Karpas-422 (cell line): ENCODE measurements around the gene POLD3. TPM values are rescaled to one million over a fixed set of nuclear protein-coding genes. Genes with fewer than 3 reads are reported as not detected.
A peak's percentile ranks its signal among the peaks of the same experiment; 100 is the strongest.

Experiments
- DNase-seq: peaks from one replicate; pipeline ENCODE4 v3.0.0-alpha.2; 2015
- H2AFZ ChIP-seq: fragments of 200-600 bp; sonication (generic); 2 replicates; pipeline ENCODE4 v1.6.1; 2014; ENCODE audit warnings: antibody characterized with exemption, low read length, mixed read lengths
- H3K27ac ChIP-seq: fragments of 200-600 bp; sonication (generic); 2 replicates; pipeline ENCODE4 v1.5.1; 2014; ENCODE audit warnings: mild to moderate bottlenecking, low read length, moderate library complexity
- H3K27me3 ChIP-seq: fragments of 200-600 bp; sonication (generic); 2 replicates; pipeline ENCODE4 v1.6.1; 2014; ENCODE audit warnings: low read length, mixed read lengths
- H3K36me3 ChIP-seq: fragments of 200-600 bp; sonication (generic); 2 replicates; pipeline ENCODE4 v1.6.1; 2014; ENCODE audit warnings: low read length, mixed read lengths; ENCODE audit not compliant: insufficient read depth
- H3K4me1 ChIP-seq: fragments of 200-600 bp; sonication (generic); 2 replicates; pipeline ENCODE4 v1.6.1; 2014; ENCODE audit warnings: mild to moderate bottlenecking, low read length, mixed read lengths
- H3K4me2 ChIP-seq: fragments of 200-600 bp; sonication (generic); 2 replicates; pipeline ENCODE4 v1.6.1; 2014; ENCODE audit warnings: low read length, low read depth, mild to moderate bottlenecking; ENCODE audit not compliant: poor library complexity, severe bottlenecking
- H3K4me3 ChIP-seq: fragments of 200-600 bp; sonication (generic); 2 replicates; pipeline ENCODE4 v1.5.1; 2014; ENCODE audit warnings: mild to moderate bottlenecking, antibody characterized with exemption, low read length, mixed read lengths
- H3K79me2 ChIP-seq: fragments of 200-600 bp; sonication (generic); 2 replicates; pipeline ENCODE4 v1.6.1; 2014; ENCODE audit warnings: mild to moderate bottlenecking, low read length, mixed read lengths
- H3K9ac ChIP-seq: fragments of 200-600 bp; sonication (generic); 2 replicates; pipeline ENCODE4 v1.6.0; 2014; ENCODE audit warnings: low read length
- H3K9me2 ChIP-seq: fragments of 200-600 bp; sonication (generic), shearing (Covaris generic); replicated peaks from 2 replicates; pipeline ENCODE4 v1.6.0; 2014; ENCODE audit warnings: mild to moderate bottlenecking, low read length, moderate library complexity; ENCODE audit not compliant: insufficient read depth
- H3K9me3 ChIP-seq: fragments of 300-700, 200-600 bp; sonication (generic); 2 replicates; pipeline ENCODE4 v1.6.1; 2014; ENCODE audit warnings: low read length, mixed read lengths
- H4K20me1 ChIP-seq: fragments of 200-600 bp; sonication (generic); 2 replicates; pipeline ENCODE4 v1.6.1; 2014; ENCODE audit warnings: mild to moderate bottlenecking, antibody characterized with exemption, low read length, low read depth; ENCODE audit not compliant: insufficient read depth
- total RNA-seq: library from RNA; depleted of rRNA; stranded (reverse); fragments of >200 nt; shearing (Covaris generic); gene quantifications from 2 replicates; pipeline ENCODE4 v1.2.3, GENCODE V29; 2014; ENCODE audit warnings: low replicate concordance; rRNA removed

The POLD3 gene
- 14.9 and 20.8 TPM in 2 replicates for total RNA-seq

DNA sequence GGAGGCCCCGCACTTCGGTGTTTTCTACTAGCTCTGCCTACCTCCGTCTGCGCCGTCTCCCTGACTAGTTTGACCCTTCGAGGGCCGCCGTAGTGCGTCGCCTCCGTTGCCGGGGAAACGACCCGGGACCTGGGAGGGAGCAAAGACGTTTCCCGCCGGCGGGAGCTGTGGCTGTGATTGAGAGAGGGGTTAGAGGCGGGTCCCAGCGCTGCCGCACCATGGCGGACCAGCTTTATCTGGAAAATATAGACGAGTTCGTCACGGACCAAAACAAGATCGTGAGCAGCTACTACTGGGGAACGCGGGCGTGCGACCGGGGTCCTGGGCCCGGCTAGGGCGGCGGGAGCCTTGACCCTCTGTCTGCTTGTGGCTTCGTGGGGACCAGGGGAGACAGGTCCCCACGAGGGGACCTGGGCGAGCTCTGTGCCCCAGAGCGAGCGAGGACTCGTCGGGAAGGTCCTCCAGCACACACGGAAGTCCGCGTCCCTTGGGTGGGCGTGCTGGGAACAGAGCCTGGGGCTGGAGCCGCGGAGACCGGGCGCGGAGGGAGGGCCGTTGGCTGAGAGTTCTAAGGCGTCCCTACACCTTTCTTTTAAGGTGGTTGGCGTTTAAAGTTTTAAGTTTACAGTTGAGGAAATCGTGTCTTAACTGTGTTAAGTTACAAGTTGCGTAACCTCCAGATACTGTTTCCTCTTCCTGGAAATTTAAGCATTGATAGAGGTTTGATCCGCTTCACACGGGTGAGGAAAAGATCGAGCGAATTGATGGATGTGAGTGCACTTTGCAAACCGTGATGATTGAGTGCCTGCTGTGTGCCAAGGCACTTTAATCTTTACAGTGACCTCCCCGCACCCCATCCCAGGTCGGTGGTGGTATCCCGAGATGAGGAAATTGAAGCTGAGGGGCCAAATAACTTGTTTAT, at the start of gene POLD3:
Gene POLD3 (plus strand): TSS at position 142 of the 922 bp plus-strand sequence. CDS start 77 bp downstream, at position 219.
- no peaks in the 10 kb centered on the region for H4K20me1 ChIP-seq
- H3K79me2 ChIP-seq = peaks cover 48% of the 10 kb centered on the region
- H3K4me3 ChIP-seq = peak within 1 kb of the TSS; percentile 100

DNA sequence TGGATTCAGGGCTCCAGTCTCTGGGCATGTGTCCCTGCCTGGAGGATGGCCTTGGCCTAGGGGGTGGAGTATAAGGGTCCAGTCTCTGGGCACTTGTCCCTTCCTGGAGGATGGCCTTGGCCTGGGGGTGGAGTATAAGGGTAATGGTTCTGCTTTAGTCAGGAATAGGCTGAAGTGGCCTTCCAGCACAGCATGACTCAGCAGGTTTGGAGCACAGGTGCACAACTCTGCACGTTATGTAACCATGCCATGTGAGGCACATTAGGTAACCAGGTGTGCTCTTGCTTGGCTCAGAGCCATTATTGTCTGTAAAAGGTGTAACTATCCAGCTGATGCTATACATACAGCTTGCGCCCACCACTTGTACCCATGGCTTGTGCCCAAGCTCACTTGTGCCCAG, 48.4 kb upstream of the POLD3 start:
- H3K9me2 ChIP-seq = no peaks in the 10 kb centered on the region
- no peaks in the 10 kb centered on the region; the same call in 1 of the 2 replicates for H3K27me3 ChIP-seq
- no peak overlapping the region for H3K4me2 ChIP-seq
- H3K4me3 ChIP-seq = no peak overlapping the region
- H3K9ac ChIP-seq = no peak overlapping the region
- H3K9me3 ChIP-seq = no peaks in the 10 kb centered on the region
- no peak overlapping the region for H3K27ac ChIP-seq
- no peaks in the 10 kb centered on the region for H4K20me1 ChIP-seq
- H3K79me2 ChIP-seq = no peaks in the 10 kb centered on the region
- no peaks in the 10 kb centered on the region for H3K4me1 ChIP-seq
- H2AFZ ChIP-seq = no peak overlapping the region
- DNase-seq = no peak
- H3K36me3 ChIP-seq = no peaks in the 10 kb centered on the region

More for the DNA sequence above, at the start of gene POLD3:
- Histone ChIP-seq H3K36me3 (peaks cover 28% of the 10 kb centered on the region; the same call in 1 of the 2 replicates), H3K9me2 (no peaks in the 10 kb centered on the region; the same call in 1 of the 2 replicates), H2AFZ (peak within 1 kb of the TSS; percentile 78), H3K27me3 (no peaks in the 10 kb centered on the region), H3K27ac (peak within 1 kb of the TSS; percentile 65; the same call in 1 of the 2 replicates), H3K4me1 (peaks cover 15% of the 10 kb centered on the region), H3K9ac (peak within 1 kb of the TSS; percentile 97), H3K9me3 (no peaks in the 10 kb centered on the region), H3K4me2 (peak within 1 kb of the TSS; percentile 98)
- peak; percentile 96 for DNase-seq

DNA sequence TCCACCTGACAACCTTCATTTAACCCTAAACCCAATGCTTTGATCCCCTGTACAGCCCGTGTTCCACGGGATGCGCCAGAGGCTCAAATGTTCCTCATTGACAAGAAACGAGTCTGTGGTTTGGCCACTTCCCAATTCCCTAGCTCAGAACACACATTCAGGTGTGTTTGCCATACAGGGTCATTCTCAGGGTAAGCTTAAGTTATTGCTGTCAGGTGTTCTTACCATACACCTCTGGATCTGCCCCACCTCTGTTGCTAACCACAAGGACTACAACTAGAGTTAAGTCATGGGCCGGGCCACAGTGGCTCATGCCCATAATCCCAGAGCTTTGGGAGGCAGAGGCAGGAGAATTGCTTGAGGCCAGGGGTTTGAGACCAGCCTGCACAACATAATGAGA, 45.6 kb upstream of the POLD3 start:
- Histone ChIP-seq H3K36me3 (no peaks in the 10 kb centered on the region), H3K9me3 (no peaks in the 10 kb centered on the region), H3K4me3 (no peak overlapping the region), H3K27me3 (no peaks in the 10 kb centered on the region; the same call in 1 of the 2 replicates), H3K79me2 (no peaks in the 10 kb centered on the region), H2AFZ (no peak overlapping the region), H3K27ac (no peak overlapping the region), H3K9ac (no peak overlapping the region), H4K20me1 (no peaks in the 10 kb centered on the region), H3K4me2 (no peak overlapping the region), H3K9me2 (no peaks in the 10 kb centered on the region), H3K4me1 (no peaks in the 10 kb centered on the region)
- DNase-seq = no peak

GRCh38 chr11:74550991-74551753, 41.2 kb upstream of the POLD3 start:
- H3K36me3 ChIP-seq = no peaks in the 10 kb centered on the region
- H3K27ac ChIP-seq = no peak overlapping the region
- H3K27me3 ChIP-seq = no peaks in the 10 kb centered on the region
- H4K20me1 ChIP-seq = no peaks in the 10 kb centered on the region
- DNase-seq = no peak
- no peaks in the 10 kb centered on the region for H3K9me2 ChIP-seq
- H3K4me2 ChIP-seq = no peak overlapping the region
- no peaks in the 10 kb centered on the region for H3K9me3 ChIP-seq
- no peak overlapping the region for H3K9ac ChIP-seq
- no peaks in the 10 kb centered on the region for H3K4me1 ChIP-seq
- H3K4me3 ChIP-seq = no peak overlapping the region
- H3K79me2 ChIP-seq = no peaks in the 10 kb centered on the region
- H2AFZ ChIP-seq = no peak overlapping the region

DNA sequence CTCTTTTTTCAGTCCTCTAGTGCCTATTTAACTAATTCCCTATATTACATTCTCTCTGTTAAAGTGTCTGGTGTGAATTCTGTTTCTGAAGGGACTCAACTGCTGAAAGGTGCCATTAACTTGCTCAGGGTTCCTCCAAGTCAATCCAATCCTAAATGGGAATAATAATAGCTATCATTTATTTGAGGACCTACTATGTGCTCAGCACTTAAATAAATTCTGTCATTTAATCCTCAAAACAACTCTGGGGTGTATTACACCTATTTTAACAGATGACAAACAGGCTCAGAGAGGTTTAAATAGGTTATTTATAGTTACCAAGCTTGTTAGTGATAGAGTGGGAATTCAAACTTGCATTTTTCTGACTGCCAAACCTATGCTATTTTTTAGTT, 40.6 kb upstream of the POLD3 start:
- Histone ChIP-seq H2AFZ (no peak overlapping the region), H3K79me2 (no peaks in the 10 kb centered on the region), H3K27me3 (no peaks in the 10 kb centered on the region), H3K9me3 (no peaks in the 10 kb centered on the region), H3K4me2 (no peak overlapping the region), H3K9ac (no peak overlapping the region), H3K27ac (no peak overlapping the region), H3K4me3 (no peak overlapping the region), H3K36me3 (no peaks in the 10 kb centered on the region), H4K20me1 (no peaks in the 10 kb centered on the region), H3K4me1 (no peaks in the 10 kb centered on the region), H3K9me2 (no peaks in the 10 kb centered on the region)
- DNase-seq = no peak

GRCh38 chr11:74557526-74557925, 34.9 kb upstream of the POLD3 start:
- H3K9me3 ChIP-seq = no peaks in the 10 kb centered on the region
- no peak overlapping the region for H3K4me2 ChIP-seq
- no peaks in the 10 kb centered on the region for H3K79me2 ChIP-seq
- DNase-seq = no peak
- no peak overlapping the region for H3K9ac ChIP-seq
- no peak overlapping the region for H3K4me3 ChIP-seq
- H3K9me2 ChIP-seq = no peaks in the 10 kb centered on the region
- H3K27me3 ChIP-seq = no peaks in the 10 kb centered on the region
- H4K20me1 ChIP-seq = no peaks in the 10 kb centered on the region
- H2AFZ ChIP-seq = no peak overlapping the region
- no peak overlapping the region for H3K27ac ChIP-seq
- no peaks in the 10 kb centered on the region for H3K36me3 ChIP-seq
- no peaks in the 10 kb centered on the region for H3K4me1 ChIP-seq

- Histone ChIP-seq H3K27me3 (no peaks in the 10 kb centered on the region), H3K9me3 (no peaks in the 10 kb centered on the region), H2AFZ (no peak overlapping the region), H3K4me1 (no peaks in the 10 kb centered on the region), H3K4me3 (no peak overlapping the region), H3K4me2 (no peak overlapping the region), H3K36me3 (no peaks in the 10 kb centered on the region), H3K27ac (no peak overlapping the region), H3K9me2 (no peaks in the 10 kb centered on the region), H3K9ac (no peak overlapping the region), H3K79me2 (no peaks in the 10 kb centered on the region), H4K20me1 (no peaks in the 10 kb centered on the region)
- DNase-seq = no peak
Measured at GRCh38 chr11:74559110-74559933, 33.1 kb upstream of the POLD3 start.
